ENCODE results near the gene EFNB2.

GRCh38 chr13:106561551-106562170 is 26.2 kb upstream of the EFNB2 start:
- TF ChIP-seq POLR2AphosphoS5 (IDR thresholded peaks at IDR 0.05; ENCODE audit: low read depth): no peak
- TF ChIP-seq CTCF (IDR thresholded peaks at IDR 0.05; ENCODE audit: insufficient read depth, low read length): no peak
- no peak for TF ChIP-seq GABPA (IDR thresholded peaks at IDR 0.05; ENCODE audit: low read depth)

Data from HL-60 (cell line).